H9 (cell line): Measurements from ENCODE around the gene HOXD8. TPM values are rescaled to one million over a fixed set of nuclear protein-coding genes. Genes with fewer than 3 reads are reported as not detected.

Source experiments
- DNase-seq: peaks from one replicate; pipeline ENCODE4 v3.0.0-alpha.2; 2017
- H2AFZ ChIP-seq: one replicate; pipeline ENCODE4 v1.6.1; 2013; ENCODE audit warnings: mild to moderate bottlenecking, low read length, control low read depth, moderate library complexity
- H2AK5ac ChIP-seq: 2 replicates; pipeline ENCODE4 v1.6.1; 2013; ENCODE audit warnings: low read length, control low read depth, mixed read lengths; ENCODE audit not compliant: insufficient read length
- H2BK120ac ChIP-seq: one replicate; pipeline ENCODE4 v1.6.1; 2013; ENCODE audit warnings: low read depth, mild to moderate bottlenecking, low read length, control low read depth, inconsistent platforms; ENCODE audit not compliant: poor library complexity, severe bottlenecking
- H2BK12ac ChIP-seq: 2 replicates; pipeline ENCODE4 v1.6.1; 2013; ENCODE audit warnings: low read length, control low read depth, mixed read lengths, low read depth; ENCODE audit not compliant: insufficient read length
- H2BK15ac ChIP-seq: 2 replicates; pipeline ENCODE4 v1.6.1; 2013; ENCODE audit warnings: low read depth, low read length, control low read depth
- H2BK20ac ChIP-seq: one replicate; pipeline ENCODE4 v1.6.1; 2013; ENCODE audit warnings: low read depth, mild to moderate bottlenecking, low read length, control low read depth, inconsistent platforms; ENCODE audit not compliant: poor library complexity, severe bottlenecking
- H2BK5ac ChIP-seq: 2 replicates; pipeline ENCODE4 v1.6.1; 2013; ENCODE audit warnings: low read length, control low read depth, mixed read lengths; ENCODE audit not compliant: insufficient read length
- H3K14ac ChIP-seq: 2 replicates; pipeline ENCODE4 v1.6.1; 2013; ENCODE audit warnings: low read length, control low read depth; ENCODE audit not compliant: insufficient read depth
- H3K18ac ChIP-seq: 2 replicates; pipeline ENCODE4 v1.6.1; 2013; ENCODE audit warnings: low read depth, mild to moderate bottlenecking, mixed read lengths, low read length, control low read depth; ENCODE audit not compliant: insufficient read length
- H3K23ac ChIP-seq: 2 replicates; pipeline ENCODE4 v1.6.1; 2013; ENCODE audit warnings: low read length, control low read depth, mixed read lengths, low read depth; ENCODE audit not compliant: insufficient read length
- H3K23me2 ChIP-seq: 2 replicates; pipeline ENCODE4 v1.6.1; 2013; ENCODE audit warnings: low read depth, mild to moderate bottlenecking, mixed read lengths, low read length, control low read depth; ENCODE audit not compliant: insufficient read length, poor library complexity, severe bottlenecking
- H3K27ac ChIP-seq: 2 replicates; pipeline ENCODE4 v1.5.1; 2013; ENCODE audit warnings: low read length, control low read depth, mixed read lengths, low read depth; ENCODE audit not compliant: insufficient read length
- H3K27me3 ChIP-seq: 2 replicates; pipeline ENCODE4 v1.6.1; 2013; ENCODE audit warnings: low read length, control low read depth, inconsistent platforms; ENCODE audit not compliant: insufficient read depth
- H3K4ac ChIP-seq: 2 replicates; pipeline ENCODE4 v1.6.1; 2013; ENCODE audit warnings: low read depth, mild to moderate bottlenecking, control low read depth, inconsistent platforms, low read length, moderate library complexity
- H3K4me1 ChIP-seq: 2 replicates; pipeline ENCODE4 v1.6.1; 2013; ENCODE audit warnings: low read length, control low read depth, inconsistent platforms; ENCODE audit not compliant: insufficient read depth
- H3K4me2 ChIP-seq: 2 replicates; pipeline ENCODE4 v1.6.1; 2013; ENCODE audit warnings: low read length, control low read depth, mixed read lengths; ENCODE audit not compliant: insufficient read length, insufficient read depth
- H3K56ac ChIP-seq: 2 replicates; pipeline ENCODE4 v1.6.1; 2013; ENCODE audit warnings: low read depth, mild to moderate bottlenecking, mixed read lengths, low read length, control low read depth; ENCODE audit not compliant: insufficient read length
- H3K79me1 ChIP-seq: 2 replicates; pipeline ENCODE4 v1.6.1; 2013; ENCODE audit warnings: low read depth, mild to moderate bottlenecking, moderate library complexity, low read length, control low read depth, inconsistent platforms; ENCODE audit not compliant: insufficient read depth, poor library complexity, severe bottlenecking
- H3K79me2 ChIP-seq: 2 replicates; pipeline ENCODE4 v1.6.1; 2013; ENCODE audit warnings: low read length, control low read depth, inconsistent platforms; ENCODE audit not compliant: insufficient read depth
- H3K9ac ChIP-seq: 2 replicates; pipeline ENCODE4 v1.6.1; 2013; ENCODE audit warnings: low read length, control low read depth, mixed read lengths; ENCODE audit not compliant: insufficient read length; ENCODE audit errors: extremely low read depth
- H3K9me3 ChIP-seq: one replicate; pipeline ENCODE4 v1.6.1; 2013; ENCODE audit warnings: low read depth, low read length, inconsistent platforms; ENCODE audit not compliant: control insufficient read depth
- H3T11ph ChIP-seq: one replicate; pipeline ENCODE4 v1.6.1; 2013; ENCODE audit warnings: mild to moderate bottlenecking, low read length, control low read depth, inconsistent platforms
- H4K20me1 ChIP-seq: one replicate; pipeline ENCODE4 v1.6.1; 2013; ENCODE audit not compliant: control insufficient read depth, insufficient read length, insufficient read depth
- H4K5ac ChIP-seq: 2 replicates; pipeline ENCODE4 v1.6.1; 2013; ENCODE audit warnings: low read depth, mild to moderate bottlenecking, mixed read lengths, low read length, control low read depth; ENCODE audit not compliant: insufficient read length
- H4K8ac ChIP-seq: replicated peaks from 2 replicates; pipeline ENCODE4 v1.6.1; 2013; ENCODE audit warnings: low read length, control low read depth, mixed read lengths, low read depth; ENCODE audit not compliant: insufficient read length
- H4K91ac ChIP-seq: 2 replicates; pipeline ENCODE4 v1.6.1; 2013; ENCODE audit warnings: low read depth, mild to moderate bottlenecking, moderate library complexity, mixed read lengths, low read length, control low read depth; ENCODE audit not compliant: insufficient read length
- H3K27ac Mint-ChIP-seq, 3 experiments: 2 replicates in 2 of 3; 3 replicates in 1 of 3; pipeline ENCODE4 v1.8.0; 2020 to 2021; ENCODE audit warnings: mixed read lengths in 3 of 3, mild to moderate bottlenecking in 1 of 3, moderate library complexity in 1 of 3
- H3K27me3 Mint-ChIP-seq: 2 replicates; pipeline ENCODE4 v1.8.0; 2021; ENCODE audit warnings: low read depth, mild to moderate bottlenecking, moderate library complexity, mixed read lengths
- H3K36me3 Mint-ChIP-seq, 3 experiments: 2 replicates in 2 of 3; 3 replicates in 1 of 3; pipeline ENCODE4 v1.8.0; 2020 to 2021; ENCODE audit warnings: low read depth in 3 of 3, mixed read lengths in 3 of 3; ENCODE audit not compliant: insufficient read depth in 1 of 3
- H3K4me1 Mint-ChIP-seq, 2 experiments: 2 replicates each; pipeline ENCODE4 v1.8.0; 2020; ENCODE audit warnings: mixed read lengths in 2 of 2
- H3K4me3 Mint-ChIP-seq, 2 experiments: 2 replicates in 1 of 2; 3 replicates in 1 of 2; pipeline ENCODE4 v1.8.0; 2020 to 2021; ENCODE audit warnings: mild to moderate bottlenecking in 2 of 2, mixed read lengths in 2 of 2, moderate library complexity in 1 of 2
- H3K9me3 Mint-ChIP-seq, 2 experiments: 2 replicates in 1 of 2; 3 replicates in 1 of 2; pipeline ENCODE4 v1.8.0; 2020; ENCODE audit warnings: mild to moderate bottlenecking in 2 of 2, mixed read lengths in 2 of 2, moderate library complexity in 1 of 2
- CTCF ChIP-seq: fragments of 200-600 bp; sonication (generic); conservative IDR thresholded peaks from 3 replicates; pipeline ENCODE4 v1.8.0; 2021; ENCODE audit warnings: antibody characterized with exemption, mild to moderate bottlenecking
- WGBS: extraction: QIAGEN DNeasy Blood & Tissue Kit; methylation state at CpG from one replicate; pipeline ENCODE4 v1.1.7; 2013; ENCODE audit warnings: missing lambda C conversion rate, low lambda C conversion rate, mixed read lengths; ENCODE audit not compliant: insufficient read length; ENCODE audit errors: extremely low coverage; 5-methylcytosine and 5-hydroxymethylcytosine counted together
- total RNA-seq: library from RNA; stranded (reverse); gene quantifications from 2 replicates; pipeline ENCODE4 v1.2.1, GENCODE V29; 2021

Gene HOXD8
- total RNA-seq, 1 experiment from 2014 or later = not detected

- peaks cover 14 to 38% of the 10 kb centered on the region in 2 experiments for H3K4me1 Mint-ChIP-seq
- H2AFZ ChIP-seq = no peak overlapping the region
- H3K9ac ChIP-seq = no peak overlapping the region
- peaks cover 96% of the 10 kb centered on the region for H3K27me3 Mint-ChIP-seq
- no peak overlapping the region for H2BK12ac ChIP-seq
- no peak overlapping the region for H2AK5ac ChIP-seq
- no CpG with 5 or more reads among the region's 25 CpGs for WGBS
- no peaks in the 10 kb centered on the region for H4K20me1 ChIP-seq
- no peaks in the 10 kb centered on the region; a peak in 2 of 7 replicates for H3K36me3 Mint-ChIP-seq
- no peak overlapping the region for H2BK5ac ChIP-seq
- peaks cover 5 to 20% of the 10 kb centered on the region in 2 experiments for H3K9me3 Mint-ChIP-seq
- no peak overlapping the region for H3T11ph ChIP-seq
- no peaks in the 10 kb centered on the region for H3K79me1 ChIP-seq
- H3K23ac ChIP-seq = no peak overlapping the region
- H3K27me3 ChIP-seq = peaks cover 93% of the 10 kb centered on the region
- no peak overlapping the region for H3K4me2 ChIP-seq
- no peaks in the 10 kb centered on the region for H3K4me1 ChIP-seq
- no peak overlapping the region for H4K91ac ChIP-seq
- no peak overlapping the region; a peak in 1 of 7 replicates for H3K27ac Mint-ChIP-seq
- peak; percentile 51 for DNase-seq
- no peak overlapping the region for H3K56ac ChIP-seq
- H3K9me3 ChIP-seq = no peaks in the 10 kb centered on the region
- no peak overlapping the region for H3K14ac ChIP-seq
- H3K4ac ChIP-seq = no peak overlapping the region
- no peak overlapping the region for H4K5ac ChIP-seq
- H3K27ac ChIP-seq = no peak overlapping the region
- H2BK15ac ChIP-seq = no peak overlapping the region
- no peak overlapping the region for H2BK120ac ChIP-seq
- H4K8ac ChIP-seq = no peak overlapping the region
- H3K79me2 ChIP-seq = no peaks in the 10 kb centered on the region
- H3K23me2 ChIP-seq = no peaks in the 10 kb centered on the region
- TF ChIP-seq CTCF = no peak
- H2BK20ac ChIP-seq = no peak overlapping the region
- no peak overlapping the region for H3K18ac ChIP-seq
- peak overlapping the region; percentile 2 to 75; a peak in 4 of 5 replicates for H3K4me3 Mint-ChIP-seq
Observed at GRCh38 chr2:176105078-176105729, 24.3 kb upstream of the HOXD8 start.
